GM18858 (cell line): ENCODE results near the gene TRAPPC14.
A peak's percentile ranks its signal among the peaks of the same experiment; 100 is the strongest.
"Not testable (repeated sequence)": the region's sequence is repeated elsewhere in the genome, so short reads cannot be mapped to it uniquely, and the experiment has no call there.

Source experiments
- ATAC-seq: cut with Tn5 transposase; IDR thresholded peaks from one replicate; pipeline ENCODE4 v1.9.1; 2021; ENCODE audit not compliant: unreplicated experiment

TRAPPC14 gene, protein sequence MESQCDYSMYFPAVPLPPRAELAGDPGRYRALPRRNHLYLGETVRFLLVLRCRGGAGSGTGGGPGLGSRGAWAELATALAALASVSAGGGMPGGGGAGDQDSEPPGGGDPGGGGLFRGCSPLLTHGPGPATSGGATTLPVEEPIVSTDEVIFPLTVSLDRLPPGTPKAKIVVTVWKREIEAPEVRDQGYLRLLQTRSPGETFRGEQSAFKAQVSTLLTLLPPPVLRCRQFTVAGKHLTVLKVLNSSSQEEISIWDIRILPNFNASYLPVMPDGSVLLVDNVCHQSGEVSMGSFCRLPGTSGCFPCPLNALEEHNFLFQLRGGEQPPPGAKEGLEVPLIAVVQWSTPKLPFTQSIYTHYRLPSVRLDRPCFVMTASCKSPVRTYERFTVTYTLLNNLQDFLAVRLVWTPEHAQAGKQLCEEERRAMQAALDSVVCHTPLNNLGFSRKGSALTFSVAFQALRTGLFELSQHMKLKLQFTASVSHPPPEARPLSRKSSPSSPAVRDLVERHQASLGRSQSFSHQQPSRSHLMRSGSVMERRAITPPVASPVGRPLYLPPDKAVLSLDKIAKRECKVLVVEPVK

DNA sequence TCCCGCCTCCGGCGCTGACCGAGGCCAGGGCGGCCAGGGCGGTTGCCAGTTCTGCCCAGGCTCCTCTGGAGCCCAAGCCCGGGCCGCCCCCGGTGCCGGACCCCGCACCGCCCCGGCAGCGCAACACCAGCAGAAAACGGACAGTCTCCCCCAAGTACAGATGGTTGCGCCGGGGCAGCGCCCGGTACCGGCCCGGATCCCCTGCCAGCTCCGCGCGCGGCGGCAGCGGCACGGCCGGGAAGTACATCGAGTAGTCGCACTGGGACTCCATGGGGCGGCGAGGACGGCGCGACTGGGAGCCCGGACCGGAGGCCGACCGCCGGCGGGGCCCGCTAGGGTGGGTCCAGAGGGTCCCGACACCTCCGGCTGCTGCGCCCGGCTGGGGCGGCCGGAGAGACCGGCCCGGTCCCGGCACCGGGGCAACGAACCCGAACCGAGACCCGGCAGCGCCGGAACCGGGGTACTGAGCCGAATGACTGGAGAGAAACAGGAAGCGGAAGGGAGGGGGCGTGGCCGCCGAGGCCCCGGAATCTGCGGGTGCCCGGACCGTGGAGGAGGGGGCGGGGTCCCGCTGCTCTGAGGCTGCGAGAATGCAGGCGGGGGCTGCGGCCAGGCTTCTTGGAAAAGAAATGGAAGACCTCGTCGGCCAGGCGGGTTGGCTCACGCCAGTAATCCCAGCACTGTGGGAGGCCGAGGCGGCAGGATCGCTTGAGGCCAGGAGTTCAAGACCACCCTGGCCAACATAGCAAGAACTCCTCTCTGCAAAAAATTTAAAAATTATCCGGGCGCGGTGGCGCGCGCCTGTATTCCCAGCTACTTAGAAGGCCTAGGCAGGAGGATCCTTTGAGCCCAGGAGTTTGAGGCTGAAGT, at the start of gene TRAPPC14:
TSS of gene TRAPPC14 (minus strand) at position 495 of the 870 bp plus-strand sequence. CDS start at position 271, 224 bp downstream.
- ATAC-seq, result peak; percentile 80

DNA sequence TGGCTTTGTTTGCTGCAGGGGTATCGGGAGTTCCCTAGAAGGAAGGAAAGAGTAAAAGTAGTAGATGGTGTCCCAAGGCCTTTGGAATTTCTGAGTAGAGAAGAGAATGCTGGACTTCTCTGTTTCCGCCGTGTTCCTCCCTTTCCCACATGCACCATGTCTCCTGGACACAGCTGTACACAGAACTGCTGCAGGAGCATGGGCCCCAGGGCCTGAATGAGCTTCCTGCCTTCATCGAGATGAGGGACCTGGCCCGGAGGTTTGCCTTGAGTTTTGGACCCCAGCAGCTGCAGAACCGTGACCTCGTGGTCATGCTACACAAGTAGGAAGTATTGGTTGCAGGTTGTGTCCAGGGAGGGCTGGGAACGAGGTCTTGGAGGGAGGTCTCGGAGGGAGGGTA, 45.9 kb upstream of the TRAPPC14 start:
- no peak for ATAC-seq

DNA sequence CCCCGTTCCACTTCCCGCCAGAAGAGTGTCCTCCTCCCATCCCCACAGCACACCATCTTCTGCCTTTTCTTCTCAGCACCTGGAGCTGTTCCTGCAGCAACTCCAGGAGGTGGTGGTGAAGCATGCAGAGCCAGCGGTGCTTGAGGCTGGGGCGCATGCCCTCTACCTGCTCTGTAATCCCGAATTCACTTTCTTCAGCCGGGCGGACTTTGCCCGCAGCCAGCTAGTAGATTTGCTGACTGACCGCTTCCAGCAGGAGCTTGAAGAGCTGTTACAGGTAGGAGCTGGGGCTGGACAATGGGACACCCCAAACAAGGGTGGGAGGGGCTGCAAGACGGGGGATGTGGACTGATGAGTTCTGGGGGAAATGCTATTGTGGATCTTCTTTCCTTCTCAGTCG, 42.2 kb upstream of the TRAPPC14 start:
- no peak for ATAC-seq

DNA sequence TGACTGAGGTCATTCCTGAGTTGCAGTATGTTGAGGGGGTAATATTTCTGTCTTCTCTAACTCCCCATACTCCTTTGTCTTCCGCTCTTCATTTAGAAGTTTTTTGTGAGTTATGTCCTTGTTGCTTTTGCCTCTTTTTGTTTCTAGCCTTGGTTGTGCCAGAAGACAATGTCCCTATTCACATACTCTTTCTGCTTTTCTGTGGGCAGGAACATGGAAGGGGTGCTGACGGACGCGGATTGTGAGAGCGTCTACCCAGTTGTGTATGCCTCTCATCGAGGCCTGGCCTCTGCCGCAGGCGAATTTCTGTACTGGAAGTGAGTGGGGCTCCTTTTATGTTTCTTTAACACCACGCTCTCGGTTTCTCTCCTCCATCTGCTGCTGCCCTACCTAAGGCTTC, 39.7 kb upstream of the TRAPPC14 start:
- ATAC-seq, result no peak

DNA sequence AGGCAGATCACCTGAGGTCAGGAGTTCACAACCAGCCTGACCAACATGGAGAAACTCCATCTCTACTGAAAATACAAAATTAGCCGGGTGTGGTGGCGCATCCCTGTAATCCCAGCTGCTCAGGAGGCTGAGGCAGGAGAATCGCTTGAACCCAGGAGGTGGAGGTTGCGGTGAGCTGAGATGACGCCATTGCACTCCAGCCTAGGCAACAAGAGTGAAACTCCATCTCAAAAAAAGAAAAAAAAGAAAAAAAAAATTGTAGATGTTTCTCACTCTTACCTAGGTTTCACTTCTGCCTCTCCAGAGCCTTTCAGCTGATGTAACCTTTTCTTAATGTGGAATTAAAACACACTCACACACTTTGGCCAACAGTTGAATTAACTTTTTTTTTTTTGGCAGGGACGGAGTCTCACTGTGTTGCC, 37.4 kb upstream of the TRAPPC14 start:
- ATAC-seq, result not testable (repeated sequence)

DNA sequence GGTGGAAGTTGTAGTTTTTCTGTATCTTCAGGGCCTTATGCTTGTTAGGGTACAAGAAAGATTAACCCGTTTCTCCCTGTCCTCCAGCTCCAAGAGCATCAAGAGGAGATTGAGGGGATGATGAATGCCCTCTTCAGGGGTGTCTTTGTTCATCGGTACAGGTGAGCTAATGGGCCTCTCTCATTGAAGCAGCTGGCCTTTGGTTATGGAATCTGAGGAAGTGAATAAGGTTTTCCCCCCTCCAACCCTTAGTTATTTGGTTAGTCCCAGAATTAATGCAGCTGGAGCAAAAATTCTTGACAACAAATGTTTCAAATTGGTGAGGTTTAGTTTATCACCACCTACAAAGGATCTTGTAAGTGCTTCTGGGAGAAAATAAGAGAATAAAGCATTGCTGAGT, 36.7 kb upstream of the TRAPPC14 start:
- ATAC-seq, result no peak

DNA sequence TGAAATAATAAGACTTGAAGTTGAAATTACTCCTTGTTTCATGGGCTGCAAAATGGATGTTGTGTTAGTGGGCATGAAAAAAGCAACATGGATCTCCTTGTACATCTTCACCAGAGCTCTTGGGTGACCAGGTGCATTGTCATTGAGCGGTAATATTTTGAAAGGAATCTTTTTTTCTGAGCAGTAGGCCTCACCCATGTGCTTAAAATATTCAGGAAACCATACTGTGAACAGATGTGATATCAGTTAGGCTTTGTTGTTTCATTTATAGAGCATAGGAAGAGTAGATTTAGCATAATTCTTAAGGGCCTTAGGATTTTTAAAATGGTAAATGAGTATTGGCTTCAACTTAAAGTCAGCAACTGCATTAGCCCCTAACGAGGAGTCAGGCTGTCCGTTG, 34.4 kb upstream of the TRAPPC14 start:
- ATAC-seq, result no peak

DNA sequence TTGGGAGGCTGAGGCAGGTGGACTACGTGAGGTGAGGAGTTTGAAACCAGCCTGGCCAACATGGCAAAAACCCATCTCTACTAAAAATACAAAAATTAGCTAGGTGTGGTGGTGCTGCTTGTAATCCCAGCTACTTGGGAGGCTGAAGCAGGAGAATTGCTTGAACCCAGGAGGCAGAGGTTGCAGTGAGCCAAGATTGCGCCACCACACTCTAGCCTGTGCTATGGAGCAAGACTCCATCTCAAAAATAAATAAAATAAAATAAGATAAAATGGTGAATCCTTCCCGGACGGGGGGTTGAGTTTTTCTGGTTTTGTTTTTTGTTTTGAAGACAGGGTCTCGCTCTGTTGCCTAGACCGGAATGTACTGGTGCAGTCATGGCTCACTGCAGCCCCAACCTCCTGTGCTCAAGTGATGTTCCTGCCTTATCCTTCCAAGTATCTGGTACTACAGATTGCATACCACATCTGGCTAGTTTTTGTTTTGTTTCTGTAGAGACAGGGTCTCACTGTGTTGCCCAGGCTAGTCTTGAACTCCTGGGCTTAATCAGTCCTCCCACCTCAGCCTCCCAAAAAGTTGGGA, 33.8 kb upstream of the TRAPPC14 start:
- not testable (repeated sequence) for ATAC-seq

DNA sequence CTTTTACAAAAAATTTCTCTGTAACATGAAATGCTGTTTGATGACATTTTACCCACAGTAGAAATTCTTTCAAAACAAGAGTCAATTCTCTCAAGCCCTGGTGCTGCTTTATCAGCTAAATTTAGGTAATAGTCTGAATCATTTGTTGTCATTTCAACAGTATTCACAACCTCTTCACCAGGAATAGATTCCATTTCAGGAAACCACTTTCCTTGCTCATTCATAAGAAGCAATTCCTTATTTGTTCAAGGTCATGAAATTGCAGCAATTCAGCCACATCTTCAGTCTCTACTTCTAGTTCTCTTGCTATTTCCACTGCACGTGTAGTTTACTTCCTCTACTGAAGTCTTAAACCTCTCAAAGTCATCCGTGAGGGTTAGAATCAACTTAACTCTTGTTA, 33.3 kb upstream of the TRAPPC14 start:
- ATAC-seq, result no peak

DNA sequence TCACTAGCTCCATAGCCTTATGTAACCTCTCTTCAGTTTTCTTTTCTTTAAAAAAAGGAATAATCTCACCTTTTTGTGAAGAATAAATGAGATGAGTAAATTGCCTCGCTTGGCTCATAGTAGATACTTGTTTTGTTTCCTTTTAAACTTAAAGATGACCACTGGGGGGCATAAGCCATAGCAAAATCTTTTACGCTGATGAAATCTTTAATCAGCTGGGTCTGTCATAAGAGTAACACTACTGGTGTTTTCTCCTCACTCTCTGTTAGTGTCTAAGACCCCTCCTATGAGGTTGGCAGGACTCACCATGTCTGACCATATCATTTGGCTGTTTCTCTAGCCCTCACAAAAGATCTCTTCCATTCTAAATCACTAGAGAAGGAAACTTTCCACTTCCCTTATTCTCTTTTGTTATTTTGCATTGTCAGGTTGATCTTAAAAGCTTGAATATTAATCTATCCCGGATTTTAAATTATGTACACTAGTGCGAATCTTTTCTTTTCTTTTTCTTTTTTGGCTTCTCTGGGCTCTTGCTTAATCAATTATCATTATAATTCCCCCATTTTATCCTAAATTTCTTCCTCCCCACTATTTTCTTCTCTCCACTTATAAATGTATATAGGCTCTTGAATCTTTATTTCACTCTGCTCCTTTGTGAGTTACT, 31.7 kb upstream of the TRAPPC14 start:
- ATAC-seq, result no peak

DNA sequence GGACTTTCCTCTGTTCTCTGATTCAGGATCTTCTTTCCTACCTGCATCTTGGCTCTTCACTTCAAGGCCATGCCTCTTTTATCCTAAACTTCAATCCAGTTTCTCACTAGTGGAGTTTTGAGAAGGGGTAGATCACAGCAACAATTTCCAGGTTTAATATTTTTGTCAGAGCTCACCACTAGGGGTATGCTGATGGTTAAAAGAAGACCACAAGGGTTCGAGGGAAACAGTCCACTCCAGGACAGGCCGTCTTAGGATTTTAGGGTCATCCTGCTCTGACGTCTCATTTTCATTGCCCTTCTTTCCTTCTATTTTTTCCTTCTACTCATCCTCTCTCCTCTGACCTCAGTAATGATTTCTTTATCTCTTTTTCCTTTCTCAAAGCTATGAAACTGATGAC, 30.5 kb upstream of the TRAPPC14 start:
- ATAC-seq, result no peak

DNA sequence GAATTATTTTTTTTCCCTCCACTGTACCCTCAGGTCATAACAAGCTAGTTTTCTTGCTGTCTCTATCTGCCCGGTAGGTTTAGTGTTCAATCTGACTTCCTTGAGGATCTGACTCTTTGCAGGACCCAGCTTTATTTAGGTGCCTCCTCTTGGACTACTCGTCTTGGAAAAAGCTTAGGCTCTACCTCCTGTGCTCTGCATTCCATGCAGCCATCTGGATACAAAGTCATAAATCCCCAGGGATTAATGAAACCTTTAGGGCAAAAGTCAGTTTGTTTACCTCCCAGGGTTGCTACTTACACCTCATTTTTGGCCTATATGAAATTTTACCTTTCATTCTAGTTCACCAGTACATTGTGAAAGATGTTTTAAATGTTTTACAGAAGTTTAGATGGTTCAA, 27.2 kb upstream of the TRAPPC14 start:
- no peak for ATAC-seq

DNA sequence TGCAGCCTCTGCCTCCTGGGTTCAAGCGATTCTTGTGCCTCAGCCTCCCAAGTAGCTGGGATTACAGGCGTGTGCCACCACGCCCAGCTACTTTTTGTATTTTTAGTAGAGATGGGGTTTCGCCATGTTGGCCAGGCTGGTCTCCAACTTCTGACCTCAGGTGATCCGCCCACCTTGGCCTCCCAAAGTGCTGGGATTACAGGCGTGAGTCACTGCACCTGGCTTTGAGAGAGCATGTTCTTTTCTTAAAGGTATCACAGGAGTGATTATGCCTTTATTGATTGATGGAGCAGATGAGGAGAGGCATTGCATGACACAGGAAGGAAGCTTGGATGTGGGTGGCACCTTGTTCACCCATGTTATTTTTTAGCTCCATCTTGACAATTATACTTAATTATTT, 24.6 kb upstream of the TRAPPC14 start:
- not testable (repeated sequence) for ATAC-seq

DNA sequence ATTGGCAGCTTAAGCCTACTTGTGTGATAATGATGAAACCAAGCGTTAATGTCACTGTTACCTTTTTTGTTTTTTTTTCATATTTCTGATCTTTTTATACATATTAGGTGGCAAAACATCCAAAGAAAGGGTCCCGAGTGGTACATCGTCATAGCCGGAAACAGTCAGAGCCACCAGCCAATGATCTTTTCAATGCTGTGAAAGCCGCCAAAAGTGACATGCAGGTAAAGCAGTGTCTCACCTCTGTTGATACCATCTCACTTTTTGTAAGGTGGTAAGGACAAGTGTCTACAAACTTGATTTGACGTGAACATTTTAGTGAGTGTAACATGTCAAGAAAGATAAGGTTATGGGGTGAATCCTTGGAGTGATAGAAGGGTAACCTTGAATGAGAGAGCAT, 24.1 kb upstream of the TRAPPC14 start:
- not testable (repeated sequence) for ATAC-seq

DNA sequence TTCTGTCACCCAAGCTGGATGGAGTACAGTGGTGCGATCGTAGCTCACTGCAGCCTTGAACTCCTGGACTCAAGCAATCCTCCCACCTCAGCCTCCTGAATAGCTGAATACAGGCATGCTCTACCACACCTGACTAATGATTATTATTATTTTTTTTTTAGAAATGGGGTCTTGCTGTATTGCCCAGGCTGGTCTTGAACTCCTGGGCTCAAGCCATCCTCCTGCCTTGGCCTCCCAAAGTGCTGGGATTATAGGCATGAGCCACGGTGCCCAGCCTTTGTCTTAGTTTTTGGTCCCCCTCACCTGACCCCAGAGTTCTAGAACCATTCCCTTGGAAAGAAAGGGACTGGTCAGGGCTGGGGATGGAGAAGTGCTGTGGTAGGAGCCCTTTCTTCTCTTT, 21.6 kb upstream of the TRAPPC14 start:
- not testable (repeated sequence) for ATAC-seq

DNA sequence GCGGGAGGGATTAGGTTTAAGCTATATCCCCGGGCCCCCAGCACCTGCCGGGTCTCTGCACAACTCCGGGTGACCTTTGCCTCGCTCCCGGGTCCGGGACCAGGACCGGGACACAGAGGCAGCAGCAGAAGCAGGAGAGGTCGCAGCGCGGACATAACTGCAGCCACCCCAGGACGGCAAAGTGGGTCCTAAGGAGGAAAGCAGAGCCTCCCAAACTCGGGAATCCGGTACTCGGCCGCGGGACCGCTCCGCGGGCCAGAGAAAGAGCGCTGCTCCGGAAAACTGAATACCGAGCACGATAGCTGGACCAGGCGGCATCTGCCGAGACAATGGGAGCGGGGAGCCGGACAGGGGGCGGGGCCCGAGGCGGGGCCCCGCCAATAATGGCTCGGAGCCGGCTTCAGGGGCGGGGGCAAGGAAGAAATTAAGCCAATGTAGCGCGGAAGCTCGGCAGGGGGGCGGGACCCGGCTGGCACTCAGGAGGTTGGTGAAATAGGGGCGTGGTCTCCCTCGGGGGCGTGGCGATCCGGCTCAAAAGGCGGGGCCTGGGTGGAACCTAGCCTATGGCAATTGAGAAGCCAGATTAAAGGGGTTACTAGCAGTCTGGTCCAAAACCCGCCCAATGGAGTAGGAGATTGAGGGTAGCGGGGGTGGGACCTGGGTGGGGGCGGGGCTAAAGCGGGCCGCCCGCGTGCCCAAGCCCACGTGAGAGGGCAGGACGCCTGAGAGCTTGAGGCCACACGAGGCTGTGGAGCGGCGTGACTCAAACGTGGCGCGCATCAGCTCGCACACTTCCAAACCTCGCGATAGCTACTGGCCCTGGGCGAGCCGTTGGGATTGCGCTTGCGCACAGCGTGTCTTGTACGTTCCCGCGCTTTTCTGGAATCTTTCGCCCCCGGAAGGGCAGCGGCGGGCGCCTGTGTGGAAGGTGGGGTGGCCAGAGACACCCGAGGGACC, 18.8 kb upstream of the TRAPPC14 start, which contains the start of the genes GPC2 and STAG3:
TSS of gene GPC2 (minus strand) at position 337 of the 957 bp plus-strand sequence. CDS start at position 155, 182 bp downstream.
TSS of gene STAG3 (plus strand) at position 874 of the 957 bp plus-strand sequence. CDS start 2,639 bp downstream, outside the sequence.
- ATAC-seq, result peak; percentile 57

DNA sequence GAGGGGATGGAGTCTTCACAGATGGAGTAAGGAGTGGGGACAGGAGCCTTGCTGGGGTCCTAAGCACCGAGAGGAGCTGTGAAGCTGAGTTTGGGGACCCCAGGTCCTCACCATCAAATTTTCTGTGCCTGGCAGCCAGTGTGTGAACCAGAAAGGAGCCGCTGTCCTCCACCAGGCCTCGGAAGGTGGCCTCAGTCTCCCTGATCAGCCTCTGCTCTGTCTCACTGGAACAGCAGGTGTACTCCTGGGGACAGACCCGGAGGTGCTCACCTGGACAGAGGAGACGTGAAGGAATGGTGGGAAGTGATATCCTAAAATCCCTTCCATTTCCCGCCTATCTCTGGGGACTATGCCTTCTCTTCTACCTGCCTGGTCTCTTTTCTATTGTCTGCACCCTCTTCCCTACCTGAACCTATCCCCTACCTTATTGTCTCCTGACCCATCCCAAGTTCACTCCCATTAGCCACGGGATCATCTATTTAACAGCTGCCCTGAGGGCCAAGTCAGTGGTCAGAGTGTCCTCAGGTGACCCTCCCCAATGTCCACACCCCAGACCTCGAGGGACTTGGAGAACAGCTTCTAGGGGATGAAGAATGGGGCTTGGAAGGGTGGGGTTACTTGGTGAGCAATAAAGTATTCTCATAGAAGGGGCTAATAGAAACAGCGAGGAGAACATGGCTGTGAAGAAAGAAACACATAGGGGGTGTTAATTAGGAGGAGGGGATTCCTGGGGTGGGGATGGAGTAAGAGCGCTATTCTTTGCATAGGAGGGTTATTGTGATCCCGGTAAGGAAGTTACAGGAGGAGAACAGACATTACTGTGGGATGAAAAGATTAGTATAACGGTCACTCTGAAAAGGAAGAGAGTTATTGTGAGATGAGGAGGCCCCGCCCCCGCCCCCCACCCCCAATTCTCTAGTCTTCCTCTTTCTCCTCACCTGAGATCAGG, 17.8 kb upstream of the TRAPPC14 start:
- ATAC-seq, result no peak

DNA sequence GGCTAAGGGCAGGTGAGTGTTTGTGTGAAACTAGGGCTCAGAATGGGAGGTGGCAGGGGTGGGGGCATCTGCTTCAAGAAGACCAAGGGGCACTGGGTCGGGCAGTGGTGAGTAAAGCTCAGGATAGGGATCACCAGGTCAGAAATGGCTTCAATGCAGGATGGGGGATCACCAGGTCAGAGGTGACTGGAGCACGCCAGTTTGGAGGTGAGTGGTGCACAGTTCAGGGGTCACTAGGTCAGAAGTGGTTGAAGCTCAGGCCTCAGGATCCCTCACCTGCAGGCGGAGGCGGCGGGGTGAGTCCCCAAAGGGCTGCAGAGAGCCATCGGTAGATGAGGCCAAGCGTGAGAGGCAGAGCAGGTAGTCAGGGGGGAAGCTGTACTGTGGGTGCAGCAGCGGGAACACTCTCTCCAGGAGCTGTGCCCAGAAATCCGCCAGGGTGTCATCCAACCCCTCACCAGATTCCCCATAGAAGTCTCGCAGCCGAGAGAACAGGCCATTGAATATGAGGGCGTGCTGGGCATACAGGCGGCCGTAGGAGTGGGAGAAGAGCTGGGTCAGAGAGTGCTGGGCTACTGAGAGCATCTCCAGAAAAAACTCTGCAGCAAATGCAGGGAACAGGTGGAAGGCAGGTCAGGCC, 16.9 kb upstream of the TRAPPC14 start:
- ATAC-seq, result no peak
